Activated CD4-positive, alpha-beta T cell treated with anti-CD3 and anti-CD28 coated beads, Interleukin-2, Interleukin-6, amounts not matched to agents 100 ng/mL and 50 ng/mL, durations not matched to agents 16 hours and 8 hours (primary cell): ENCODE data around the gene AMY2B.
"Not testable (repeated sequence)": the region's sequence is repeated elsewhere in the genome, so short reads cannot be mapped to it uniquely, and the experiment has no call there.

ENCODE experiments used
- DNase-seq: peaks from one replicate; pipeline ENCODE4 v3.0.0-alpha.2; 2020

AMY2B gene

GRCh38 chr1:103571289-103571688, at the start of gene AMY2B:
TSS of gene AMY2B (plus strand) at chr1:103571589. CDS start at chr1:103571603, 14 bp downstream.
- DNase-seq: not testable (repeated sequence)

DNA sequence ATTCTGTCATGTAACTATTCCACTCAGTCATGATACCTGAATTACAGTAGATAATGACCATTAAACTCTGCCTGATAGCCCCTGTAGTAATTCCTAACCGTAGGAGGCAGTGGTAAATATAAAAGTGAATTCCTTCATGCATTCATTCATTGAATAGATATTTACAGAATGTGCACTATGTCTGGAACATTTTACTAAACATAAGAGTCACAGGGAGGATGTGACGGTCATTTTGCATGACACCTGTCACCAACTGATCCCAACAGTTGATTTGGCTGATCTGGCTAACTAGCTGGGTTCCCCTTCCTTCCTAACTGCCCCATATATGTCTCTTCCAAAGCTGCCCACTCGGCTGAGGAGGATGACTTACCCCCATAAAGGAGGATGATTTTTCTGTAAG, 48.0 kb upstream of the AMY2B start:
- no peak for DNase-seq

GRCh38 chr1:103525114-103525606, 46.2 kb upstream of the AMY2B start:
- no peak for DNase-seq

- peak; percentile 85 for DNase-seq
These were observed 45.5 kb upstream of the AMY2B start, which contains the start of gene RNPC3 for GRCh38 chr1:103525607-103526507. TSS of gene RNPC3 (plus strand) at chr1:103525699. CDS start at chr1:103526071, 372 bp downstream.

DNA sequence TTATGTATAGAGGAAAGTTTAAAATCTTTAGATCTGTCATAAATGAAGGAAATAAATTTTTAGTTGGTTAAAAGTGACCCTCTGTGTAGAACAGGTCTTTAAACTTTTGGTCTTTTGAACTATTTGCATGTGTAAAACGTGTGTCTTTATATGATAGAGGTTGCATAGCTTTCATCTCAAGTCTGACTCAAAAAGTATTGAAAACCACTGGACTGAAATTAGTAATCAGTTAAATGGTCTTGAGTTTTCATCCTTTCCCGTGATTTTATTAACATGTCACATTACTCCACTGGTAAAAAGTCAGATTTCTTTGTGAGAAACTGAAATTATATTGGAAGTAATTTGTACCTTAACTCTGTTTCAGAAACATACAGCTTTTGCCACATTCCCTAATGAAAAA, 44.1 kb upstream of the AMY2B start:
- peak; percentile 39 for DNase-seq

- DNase-seq: peak; percentile 76
These were observed 41.6 kb upstream of the AMY2B start for GRCh38 chr1:103529746-103530145.

DNA sequence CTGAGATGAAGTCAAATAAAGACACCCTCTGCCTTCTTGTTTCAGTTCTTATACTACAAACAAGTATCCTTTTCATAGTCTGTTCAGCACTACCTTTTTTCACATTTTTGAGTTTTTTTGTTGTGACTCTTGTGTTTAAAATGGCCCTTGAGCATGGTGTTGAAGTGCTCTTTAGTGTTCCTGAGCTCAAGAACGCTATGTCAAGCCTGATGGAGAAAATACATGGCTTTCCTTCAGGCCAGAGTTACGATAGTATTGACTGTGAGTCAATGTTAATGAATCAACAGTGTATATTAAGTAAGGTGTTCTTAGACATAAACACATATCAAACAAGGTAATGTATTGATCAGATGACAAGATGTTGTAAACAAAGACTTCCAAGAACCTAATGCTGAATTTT, 33.2 kb upstream of the AMY2B start:
- no peak for DNase-seq

- no peak for DNase-seq
These were observed 30.0 kb upstream of the AMY2B start for GRCh38 chr1:103541431-103541830.

- no peak for DNase-seq
These were observed 24.9 kb upstream of the AMY2B start for GRCh38 chr1:103546496-103546895.

DNA sequence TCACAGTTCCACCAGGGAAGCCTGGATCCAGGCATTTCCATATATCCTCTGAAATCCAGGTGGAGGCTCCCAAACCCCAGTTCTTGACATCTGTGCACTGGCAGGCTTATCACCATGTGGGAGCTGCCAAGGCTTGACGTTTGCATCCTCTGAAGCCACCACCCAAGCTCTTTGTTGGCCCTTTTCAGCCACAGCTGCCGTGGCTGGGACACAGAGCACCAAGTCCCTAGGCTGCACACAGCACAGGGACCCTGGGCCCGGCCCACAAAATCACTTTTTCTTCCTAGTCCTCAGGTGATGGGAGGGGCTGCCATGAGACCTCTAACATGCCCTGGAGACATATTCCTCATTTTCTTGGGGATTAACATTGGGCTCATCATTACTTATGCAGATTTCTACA, 23.5 kb upstream of the AMY2B start:
- DNase-seq: no peak

DNA sequence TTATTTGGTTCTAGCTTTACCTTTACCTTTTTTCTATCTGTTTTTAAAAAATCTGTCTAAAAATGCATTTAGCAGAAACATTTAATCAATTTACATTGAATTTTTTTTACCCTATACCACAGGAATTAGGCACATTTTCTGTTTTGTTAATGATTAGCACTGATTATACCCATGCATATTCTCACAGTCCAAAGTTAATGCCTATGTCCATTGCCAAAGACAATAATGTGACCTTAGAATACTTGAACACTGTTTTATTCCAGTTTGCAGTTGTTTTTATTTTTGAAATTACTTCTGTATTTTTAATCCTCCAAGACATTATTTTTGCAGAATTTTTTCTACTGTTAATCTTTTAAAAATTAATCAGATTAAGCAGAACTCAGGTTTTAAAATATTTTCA, 11.0 kb upstream of the AMY2B start:
- no peak for DNase-seq

- DNase-seq: not testable (repeated sequence)
These were observed 10.3 kb upstream of the AMY2B start for GRCh38 chr1:103561124-103561523.

- no peak for DNase-seq
These were observed 9.6 kb upstream of the AMY2B start for GRCh38 chr1:103561643-103562395.

- no peak for DNase-seq
These were observed 8.3 kb upstream of the AMY2B start for GRCh38 chr1:103563056-103563455.

- DNase-seq: no peak
These were observed 1.9 kb upstream of the AMY2B start for GRCh38 chr1:103569493-103569892.

- no peak for DNase-seq
These were observed 4.7 kb downstream of the AMY2B start for GRCh38 chr1:103576065-103576464.

GRCh38 chr1:103576784-103577183, 5.4 kb downstream of the AMY2B start:
- not testable (repeated sequence) for DNase-seq

- DNase-seq: no peak
These were observed 11.1 kb downstream of the AMY2B start for GRCh38 chr1:103582464-103582863.

GRCh38 chr1:103583887-103584286, 12.5 kb downstream of the AMY2B start:
- DNase-seq: no peak

GRCh38 chr1:103584537-103584936, 13.1 kb downstream of the AMY2B start:
- DNase-seq: no peak

- not testable (repeated sequence) for DNase-seq
These were observed 31.4 kb downstream of the AMY2B start for GRCh38 chr1:103602740-103603139.

- DNase-seq: no peak
These were observed 45.0 kb downstream of the AMY2B start for GRCh38 chr1:103616362-103616761.

DNA sequence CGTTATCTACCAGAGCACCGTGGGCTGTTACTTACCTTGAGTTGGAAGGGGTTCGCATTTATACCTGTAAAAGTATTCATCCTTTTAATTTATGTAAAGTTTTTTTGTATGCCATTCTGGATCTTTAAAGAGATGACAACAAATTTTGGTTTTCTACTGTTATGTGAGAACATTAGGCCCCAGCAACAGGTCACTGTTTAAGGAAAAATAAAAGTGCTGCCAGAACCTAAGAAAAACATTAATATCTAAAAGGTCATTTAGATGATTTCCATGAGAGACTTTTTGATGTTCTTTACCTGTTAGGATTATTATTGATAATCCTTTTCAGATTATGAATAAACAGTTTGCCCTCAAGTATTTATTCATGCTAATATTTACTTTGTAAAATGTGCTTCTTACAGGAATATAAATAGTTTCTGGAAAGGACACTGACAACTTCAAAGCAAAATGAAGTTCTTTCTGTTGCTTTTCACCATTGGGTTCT, 45.6 kb downstream of the AMY2B start, which contains the start of gene AMY2A:
Gene AMY2A (plus strand): TSS at position 434 of the 484 bp plus-strand sequence. CDS start 14 bp downstream, at position 448.
- DNase-seq: not testable (repeated sequence)
